GM12864 (cell line): ENCODE results near the gene CCDC73.

Source experiments
- DNase-seq: peaks from one replicate; pipeline ENCODE4 v3.0.0-alpha.2; 2011; ENCODE audit warnings: low read depth
- H3K4me3 ChIP-seq: 2 replicates; pipeline ENCODE4 v1.5.1; 2011; ENCODE audit warnings: mild to moderate bottlenecking, low read depth, low read length, control low read depth
- TF ChIP-seq, protein P1 (sequence below): IDR thresholded peaks from 2 replicates; pipeline ENCODE4 v1.5.1; 2011; ENCODE audit warnings: low read depth, mild to moderate bottlenecking, moderate library complexity, low read length, control low read depth, inconsistent platforms; ENCODE audit errors: missing control alignments

Gene CCDC73

DNA sequence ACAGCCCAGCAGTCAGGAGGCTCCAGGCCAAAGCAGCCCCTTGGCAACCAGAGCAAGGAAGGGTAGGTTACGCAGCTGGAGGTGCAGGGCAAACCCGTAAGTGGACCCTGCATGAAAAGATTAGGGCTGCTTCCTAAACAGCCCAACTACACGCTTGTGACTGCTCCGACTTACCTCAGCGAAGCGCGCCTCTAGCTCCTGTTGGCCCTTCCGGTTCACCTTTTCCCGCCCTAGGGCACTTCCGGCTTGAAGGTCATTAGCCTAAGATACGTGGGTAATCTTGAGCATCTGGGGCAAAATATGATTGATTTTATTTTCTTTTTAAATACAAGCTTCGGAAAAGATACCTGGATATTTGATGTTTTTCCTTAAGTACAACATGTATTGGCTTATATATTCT lies at the start of gene CCDC73:
Gene CCDC73, minus strand, starts transcription at position 224 of the 400 bp plus-strand sequence. CDS start 34,419 bp downstream, outside the sequence.
- DNase-seq = no peak
- TF ChIP-seq, protein P1, sequence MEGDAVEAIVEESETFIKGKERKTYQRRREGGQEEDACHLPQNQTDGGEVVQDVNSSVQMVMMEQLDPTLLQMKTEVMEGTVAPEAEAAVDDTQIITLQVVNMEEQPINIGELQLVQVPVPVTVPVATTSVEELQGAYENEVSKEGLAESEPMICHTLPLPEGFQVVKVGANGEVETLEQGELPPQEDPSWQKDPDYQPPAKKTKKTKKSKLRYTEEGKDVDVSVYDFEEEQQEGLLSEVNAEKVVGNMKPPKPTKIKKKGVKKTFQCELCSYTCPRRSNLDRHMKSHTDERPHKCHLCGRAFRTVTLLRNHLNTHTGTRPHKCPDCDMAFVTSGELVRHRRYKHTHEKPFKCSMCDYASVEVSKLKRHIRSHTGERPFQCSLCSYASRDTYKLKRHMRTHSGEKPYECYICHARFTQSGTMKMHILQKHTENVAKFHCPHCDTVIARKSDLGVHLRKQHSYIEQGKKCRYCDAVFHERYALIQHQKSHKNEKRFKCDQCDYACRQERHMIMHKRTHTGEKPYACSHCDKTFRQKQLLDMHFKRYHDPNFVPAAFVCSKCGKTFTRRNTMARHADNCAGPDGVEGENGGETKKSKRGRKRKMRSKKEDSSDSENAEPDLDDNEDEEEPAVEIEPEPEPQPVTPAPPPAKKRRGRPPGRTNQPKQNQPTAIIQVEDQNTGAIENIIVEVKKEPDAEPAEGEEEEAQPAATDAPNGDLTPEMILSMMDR = no peak
- H3K4me3 ChIP-seq = no peak within 1 kb of the TSS

DNA sequence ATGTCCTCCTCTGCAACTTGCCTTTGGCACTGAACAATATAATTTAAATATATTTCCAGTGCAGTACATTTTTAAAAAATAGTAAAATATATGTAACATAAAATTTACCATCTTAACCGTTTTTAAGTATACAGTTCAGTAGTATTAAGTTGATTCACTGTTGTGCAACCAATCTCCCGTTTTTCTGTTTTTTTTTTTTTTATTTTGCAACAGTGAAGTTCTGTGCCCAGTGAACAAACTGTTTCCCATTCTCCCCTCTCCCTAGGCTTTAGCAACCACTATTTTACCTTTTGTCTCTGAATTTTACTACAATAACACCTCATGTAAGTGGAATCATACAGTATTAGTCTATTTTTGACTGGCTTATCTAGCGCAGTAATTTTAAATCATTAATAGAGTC lies 49.1 kb upstream of the CCDC73 start:
- TF ChIP-seq, protein P1 = no peak
- H3K4me3 ChIP-seq = no peak overlapping the region
- DNase-seq = no peak

DNA sequence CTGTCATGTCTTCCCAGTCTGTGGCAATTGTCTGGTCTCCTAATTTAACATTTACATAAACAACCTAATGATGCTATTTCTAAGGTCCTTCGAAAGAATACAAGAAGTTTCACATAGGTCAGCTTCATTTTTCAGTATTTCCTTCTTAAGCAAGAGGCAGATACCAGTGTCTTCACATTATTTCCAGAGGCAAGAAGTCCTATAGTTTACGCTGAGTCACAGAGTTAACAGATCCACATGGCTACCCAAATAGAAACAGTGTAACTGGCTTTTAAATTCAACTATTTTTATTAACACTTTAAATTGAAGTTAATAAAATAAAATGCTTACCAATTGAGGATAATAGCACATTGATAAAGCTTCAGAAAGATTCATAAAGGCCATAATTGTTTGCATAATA lies 46.1 kb upstream of the CCDC73 start:
- H3K4me3 ChIP-seq = no peak overlapping the region
- no peak for DNase-seq
- TF ChIP-seq, protein P1 = no peak

DNA sequence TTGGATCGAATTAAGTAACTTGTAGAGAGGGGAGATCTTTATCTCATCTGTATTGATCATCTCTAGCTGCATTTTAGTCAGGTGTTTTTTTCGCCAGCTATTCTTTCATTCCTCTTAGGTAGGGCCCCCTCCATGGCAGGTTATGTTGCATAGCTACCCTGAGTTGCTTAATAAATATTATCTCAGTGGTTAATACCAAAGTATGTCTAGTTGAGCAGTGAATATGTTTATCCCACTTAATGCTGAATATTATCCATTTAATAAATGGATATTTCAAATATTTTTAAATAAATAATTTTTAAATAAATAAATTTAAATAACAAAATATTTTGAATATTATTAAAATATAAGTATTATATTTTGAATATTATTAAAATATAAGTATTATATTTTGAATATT lies 44.8 kb upstream of the CCDC73 start:
- TF ChIP-seq, protein P1 = no peak
- DNase-seq = no peak
- H3K4me3 ChIP-seq = no peak overlapping the region

DNA sequence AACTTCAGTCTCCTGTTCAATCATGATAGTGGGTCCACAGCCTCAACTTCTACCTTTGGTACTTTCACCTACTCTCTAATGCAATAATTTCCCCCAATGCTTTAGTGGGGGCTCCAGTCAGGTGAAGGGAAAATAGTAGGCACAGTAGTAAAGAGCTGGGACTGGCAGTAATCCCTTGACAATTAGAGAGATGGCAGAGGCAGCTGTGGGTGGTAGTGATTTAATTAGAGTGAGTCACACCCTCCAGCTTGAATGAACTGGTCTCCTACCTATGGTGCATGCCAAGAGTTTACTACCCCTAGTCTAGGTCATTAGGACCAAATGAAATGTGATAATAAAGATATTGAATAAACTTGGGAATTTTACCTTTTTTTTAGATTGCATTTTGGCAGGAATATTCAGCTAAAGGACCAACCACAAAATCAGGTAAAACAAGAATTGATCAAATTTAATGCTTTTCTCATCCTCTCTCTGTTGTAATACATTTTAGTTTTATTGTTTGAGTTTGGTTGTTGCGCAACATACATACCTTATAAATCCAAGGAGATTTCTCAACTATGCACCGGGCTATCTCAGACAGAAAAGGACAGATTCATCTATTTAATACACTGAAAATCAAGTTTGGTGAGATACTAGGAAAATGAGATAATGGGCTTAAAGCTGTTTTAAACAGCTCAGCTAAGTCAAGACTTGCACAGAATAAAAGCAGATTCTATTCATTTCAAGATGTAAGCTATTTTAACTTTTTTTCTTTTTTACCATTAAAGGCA lies 44.2 kb upstream of the CCDC73 start:
- TF ChIP-seq, protein P1 = no peak
- no peak overlapping the region for H3K4me3 ChIP-seq
- DNase-seq = no peak

DNA sequence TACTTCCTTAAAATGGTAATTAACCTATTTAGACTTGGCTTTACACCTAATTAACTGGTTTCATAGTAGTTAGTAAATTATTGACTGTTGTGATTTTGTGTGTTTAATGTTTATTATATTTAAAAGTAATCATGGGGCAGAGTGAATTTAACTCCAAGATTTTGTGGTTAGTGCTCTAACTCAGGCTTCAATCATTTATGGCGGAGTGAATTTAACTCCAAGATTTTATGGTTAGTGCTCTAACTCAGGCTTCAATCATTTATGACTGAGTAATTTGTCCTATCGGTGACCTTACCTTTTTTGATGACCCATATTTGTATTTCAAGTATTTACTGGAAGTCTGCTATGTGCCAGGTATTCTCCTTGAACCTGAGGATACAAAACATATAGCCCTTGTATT lies 42.5 kb upstream of the CCDC73 start:
- no peak for DNase-seq
- TF ChIP-seq, protein P1 = no peak
- H3K4me3 ChIP-seq = no peak overlapping the region

DNA sequence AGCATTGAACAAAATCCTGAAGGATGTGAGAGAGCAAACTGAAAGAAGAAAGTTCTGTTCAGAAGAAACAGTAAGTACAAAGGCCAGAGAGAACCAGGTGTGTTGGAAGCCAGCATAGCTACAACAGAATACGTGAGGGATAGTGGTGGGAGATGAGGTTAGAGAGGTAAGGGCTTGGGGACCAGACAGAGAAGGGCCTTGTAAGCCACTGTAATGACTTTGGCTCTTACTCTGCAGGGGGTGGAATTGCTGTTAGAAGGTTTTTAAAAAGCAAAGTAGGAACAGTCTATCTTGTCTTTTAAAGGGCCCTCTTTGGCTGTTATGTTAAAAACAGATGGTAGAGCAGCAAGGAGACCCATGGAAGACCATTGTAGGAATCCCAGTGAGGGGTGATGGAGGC lies 39.5 kb upstream of the CCDC73 start:
- no peak for DNase-seq

More for the DNA sequence above, 39.5 kb upstream of the CCDC73 start:
- TF ChIP-seq, protein P1 = no peak
- no peak overlapping the region for H3K4me3 ChIP-seq
